Measurements from ENCODE around the gene MME.

GRCh38 chr3:155208183-155208800 lies 128.2 kb downstream of the MME start:
- TF ChIP-seq, protein P1, sequence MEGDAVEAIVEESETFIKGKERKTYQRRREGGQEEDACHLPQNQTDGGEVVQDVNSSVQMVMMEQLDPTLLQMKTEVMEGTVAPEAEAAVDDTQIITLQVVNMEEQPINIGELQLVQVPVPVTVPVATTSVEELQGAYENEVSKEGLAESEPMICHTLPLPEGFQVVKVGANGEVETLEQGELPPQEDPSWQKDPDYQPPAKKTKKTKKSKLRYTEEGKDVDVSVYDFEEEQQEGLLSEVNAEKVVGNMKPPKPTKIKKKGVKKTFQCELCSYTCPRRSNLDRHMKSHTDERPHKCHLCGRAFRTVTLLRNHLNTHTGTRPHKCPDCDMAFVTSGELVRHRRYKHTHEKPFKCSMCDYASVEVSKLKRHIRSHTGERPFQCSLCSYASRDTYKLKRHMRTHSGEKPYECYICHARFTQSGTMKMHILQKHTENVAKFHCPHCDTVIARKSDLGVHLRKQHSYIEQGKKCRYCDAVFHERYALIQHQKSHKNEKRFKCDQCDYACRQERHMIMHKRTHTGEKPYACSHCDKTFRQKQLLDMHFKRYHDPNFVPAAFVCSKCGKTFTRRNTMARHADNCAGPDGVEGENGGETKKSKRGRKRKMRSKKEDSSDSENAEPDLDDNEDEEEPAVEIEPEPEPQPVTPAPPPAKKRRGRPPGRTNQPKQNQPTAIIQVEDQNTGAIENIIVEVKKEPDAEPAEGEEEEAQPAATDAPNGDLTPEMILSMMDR (conservative IDR thresholded peaks at IDR 0.05; ENCODE audit: low read length): no peak
- no peak for TF ChIP-seq EZH2phosphoT487 (IDR thresholded peaks at IDR 0.05; ENCODE audit: borderline replicate concordance, low read depth, low read length)
